Measurements from ENCODE around the gene USH1C. TPM values are rescaled to one million over a fixed set of nuclear protein-coding genes. Genes with fewer than 3 reads are reported as not detected.

Gene USH1C
- total RNA-seq, 1 donor: not detected

GRCh38 chr11:17462940-17463339, 81.3 kb downstream of the USH1C start:
- no peak overlapping the region for H3K4me3 ChIP-seq (ENCODE audit: low read depth, low read length)
- no peak for TF ChIP-seq CTCF (IDR thresholded peaks at IDR 0.05; ENCODE audit: insufficient read depth, low read length)
- no peak for DNase-seq (ENCODE audit: low read depth)

GRCh38 chr11:17460406-17460805, 83.8 kb downstream of the USH1C start:
- H3K4me3 ChIP-seq (ENCODE audit: low read depth, low read length): no peak overlapping the region
- no peak for DNase-seq (ENCODE audit: low read depth)
- no peak for TF ChIP-seq CTCF (IDR thresholded peaks at IDR 0.05; ENCODE audit: insufficient read depth, low read length)

- DNase-seq (ENCODE audit: low read depth): no peak
- no peak overlapping the region for H3K4me3 ChIP-seq (ENCODE audit: low read depth, low read length)
- no peak for TF ChIP-seq CTCF (IDR thresholded peaks at IDR 0.05; ENCODE audit: insufficient read depth, low read length)
Measured at GRCh38 chr11:17459236-17459896, 84.8 kb downstream of the USH1C start.

GRCh38 chr11:17458268-17458667, 85.9 kb downstream of the USH1C start:
- DNase-seq (ENCODE audit: low read depth): no peak
- no peak for TF ChIP-seq CTCF (IDR thresholded peaks at IDR 0.05; ENCODE audit: insufficient read depth, low read length)
- no peak overlapping the region for H3K4me3 ChIP-seq (ENCODE audit: low read depth, low read length)

- TF ChIP-seq CTCF (IDR thresholded peaks at IDR 0.05; ENCODE audit: insufficient read depth, low read length): no peak
- no peak overlapping the region for H3K4me3 ChIP-seq (ENCODE audit: low read depth, low read length)
- DNase-seq (ENCODE audit: low read depth): no peak
Measured at GRCh38 chr11:17457396-17458173, 86.6 kb downstream of the USH1C start.

GRCh38 chr11:17452668-17453067, 91.5 kb downstream of the USH1C start:
- no peak for DNase-seq (ENCODE audit: low read depth)
- no peak for TF ChIP-seq CTCF (IDR thresholded peaks at IDR 0.05; ENCODE audit: insufficient read depth, low read length)
- no peak overlapping the region for H3K4me3 ChIP-seq (ENCODE audit: low read depth, low read length)
